GM21529 (cell line): ENCODE results near the gene MACROD2.
"Not testable (repeated sequence)": the region's sequence is repeated elsewhere in the genome, so short reads cannot be mapped to it uniquely, and the experiment has no call there.

ENCODE experiments used
- ATAC-seq: cut with Tn5 transposase; IDR thresholded peaks from one replicate; pipeline ENCODE4 v1.9.1; 2021; ENCODE audit not compliant: unreplicated experiment

MACROD2 gene

GRCh38 chr20:16005021-16005914 lies 2010.0 kb downstream of the MACROD2 start:
- ATAC-seq: no peak

- ATAC-seq: no peak
These were observed 2010.7 kb downstream of the MACROD2 start for GRCh38 chr20:16005915-16006493.

GRCh38 chr20:16007164-16007563 lies 2011.8 kb downstream of the MACROD2 start:
- peak; percentile 97 for ATAC-seq

- ATAC-seq: no peak
These were observed 2012.6 kb downstream of the MACROD2 start for GRCh38 chr20:16007962-16008361.

- no peak for ATAC-seq
These were observed 2015.7 kb downstream of the MACROD2 start for GRCh38 chr20:16011056-16011455.

- no peak for ATAC-seq
These were observed 2016.2 kb downstream of the MACROD2 start for GRCh38 chr20:16011519-16011918.

- ATAC-seq: not testable (repeated sequence)
These were observed 2017.6 kb downstream of the MACROD2 start for GRCh38 chr20:16012934-16013333.

- ATAC-seq: no peak
These were observed 2018.3 kb downstream of the MACROD2 start for GRCh38 chr20:16013631-16014030.

- ATAC-seq: no peak
These were observed 2019.1 kb downstream of the MACROD2 start for GRCh38 chr20:16014436-16014835.

- no peak for ATAC-seq
These were observed 2022.3 kb downstream of the MACROD2 start for GRCh38 chr20:16017656-16018055.

- no peak for ATAC-seq
These were observed 2023.6 kb downstream of the MACROD2 start for GRCh38 chr20:16018881-16019280.

GRCh38 chr20:16020971-16021370 lies 2025.7 kb downstream of the MACROD2 start:
- ATAC-seq: no peak

GRCh38 chr20:16025084-16025483 lies 2029.8 kb downstream of the MACROD2 start:
- no peak for ATAC-seq

- ATAC-seq: no peak
These were observed 2032.4 kb downstream of the MACROD2 start for GRCh38 chr20:16027686-16028085.

- peak; percentile 63 for ATAC-seq
These were observed 2033.6 kb downstream of the MACROD2 start for GRCh38 chr20:16028923-16029322.

GRCh38 chr20:16030253-16030652 lies 2034.9 kb downstream of the MACROD2 start:
- ATAC-seq: no peak

- ATAC-seq: no peak
These were observed 2040.3 kb downstream of the MACROD2 start for GRCh38 chr20:16035576-16035975.

GRCh38 chr20:16036331-16036730 lies 2041.0 kb downstream of the MACROD2 start:
- no peak for ATAC-seq

- ATAC-seq: no peak
These were observed 2045.4 kb downstream of the MACROD2 start for GRCh38 chr20:16040742-16041141.

- ATAC-seq: no peak
These were observed 2047.4 kb downstream of the MACROD2 start for GRCh38 chr20:16042731-16043130.

- ATAC-seq: no peak
These were observed 2048.6 kb downstream of the MACROD2 start for GRCh38 chr20:16043931-16044330.

- no peak for ATAC-seq
These were observed 2053.6 kb downstream of the MACROD2 start for GRCh38 chr20:16048876-16049275.
